Activated CD8-positive, alpha-beta T cell treated with anti-CD3 and anti-CD28 coated beads, Interleukin-2, amount 10 ng/mL, durations not matched to agents 7 days and 5 days (primary cell): ENCODE results near the gene AMACR. TPM values are rescaled to one million over a fixed set of nuclear protein-coding genes. Genes with fewer than 3 reads are reported as not detected.

ENCODE experiments used
- ATAC-seq: fragments of 150-1000 bp; cut with Tn5 transposase; one replicate; pipeline ENCODE4 v1.10.0; 2021; ENCODE audit warnings: moderate library complexity
- CTCF ChIA-PET: fragments of 350-600 bp; sonication (Branson Sonifier 250); formaldehyde crosslinking; loops from one replicate; lab custom pipeline; 2021; ENCODE audit warnings: antibody characterized with exemption; lab: Charles Lee
- POLR2A ChIA-PET: fragments of 350-600 bp; sonication (Branson Sonifier 250); formaldehyde crosslinking; loops from one replicate; lab custom pipeline; 2021; ENCODE audit warnings: antibody characterized with exemption; lab: Charles Lee
- DNase-seq: peaks from one replicate; pipeline ENCODE4 v3.0.0-alpha.2; 2020
- H3K27ac Mint-ChIP-seq: one replicate; pipeline ENCODE4 v1.8.0; 2021; ENCODE audit warnings: mild to moderate bottlenecking, mixed read lengths
- H3K27me3 Mint-ChIP-seq: one replicate; pipeline ENCODE4 v1.8.0; 2021; ENCODE audit warnings: low read depth, mixed read lengths
- H3K36me3 Mint-ChIP-seq: one replicate; pipeline ENCODE4 v1.8.0; 2021; ENCODE audit warnings: low read depth, mixed read lengths
- H3K4me1 Mint-ChIP-seq: one replicate; pipeline ENCODE4 v1.8.0; 2021; ENCODE audit warnings: low read depth, mixed read lengths
- H3K4me3 Mint-ChIP-seq: one replicate; pipeline ENCODE4 v1.8.0; 2021; ENCODE audit warnings: mild to moderate bottlenecking, mixed read lengths
- H3K9me3 Mint-ChIP-seq: one replicate; pipeline ENCODE4 v1.8.0; 2022; ENCODE audit warnings: mixed read lengths; ENCODE audit not compliant: insufficient read depth
- total RNA-seq, 2 experiments: library from RNA; stranded (reverse); gene quantifications; one replicate each; pipeline ENCODE4 v1.2.3, GENCODE V29; 2021

The AMACR gene
- 1 to 10 TPM; 6.5 to 6.9 TPM for total RNA-seq

GRCh38 chr5:34007621-34008600 is at the start of gene AMACR:
Gene AMACR, minus strand, starts transcription at chr5:34008050. Its CDS starts 31 bp downstream, at chr5:34008019.
- DNase-seq (peak; percentile 88), ATAC-seq (peak; percentile 91)
- H3K36me3 Mint-ChIP-seq, result peaks cover 11% of the 10 kb centered on the region
- peaks cover 2% of the 10 kb centered on the region for H3K27me3 Mint-ChIP-seq
- ChIA-PET CTCF (interaction anchor here (1.1 to 1.8 kb wide), 4 partner anchors 9 to 37 kb away, joined by 3 to 5 read pairs (median 5); no protein-coding TSS in a partner anchor), POLR2A (interaction anchor here (0.7 to 1.5 kb wide), 5 partner anchors 9 to 1758 kb away, joined by 3 to 14 read pairs (median 3); no protein-coding TSS in a partner anchor)
- H3K9me3 Mint-ChIP-seq, result no peaks in the 10 kb centered on the region
- H3K4me1 Mint-ChIP-seq, result peaks cover 32% of the 10 kb centered on the region
- H3K4me3 Mint-ChIP-seq, result peak within 1 kb of the TSS; percentile 79
- H3K27ac Mint-ChIP-seq, result peak within 1 kb of the TSS; percentile 90

- no peaks in the 10 kb centered on the region for H3K27me3 Mint-ChIP-seq
- POLR2A ChIA-PET, result no interaction called here
- H3K4me1 Mint-ChIP-seq, result no peaks in the 10 kb centered on the region
- H3K36me3 Mint-ChIP-seq, result peaks cover 7% of the 10 kb centered on the region
- H3K9me3 Mint-ChIP-seq, result no peaks in the 10 kb centered on the region
- no peak overlapping the region for H3K4me3 Mint-ChIP-seq
- CTCF ChIA-PET, result no interaction called here
- ATAC-seq (no peak), DNase-seq (no peak)
- no peak overlapping the region for H3K27ac Mint-ChIP-seq
Measured at GRCh38 chr5:34057569-34057968, 49.7 kb upstream of the AMACR start.

GRCh38 chr5:34057118-34057517 is 49.3 kb upstream of the AMACR start:
- Mint-ChIP-seq H3K36me3 (peaks cover 5% of the 10 kb centered on the region), H3K9me3 (no peaks in the 10 kb centered on the region), H3K27ac (no peak overlapping the region), H3K4me1 (no peaks in the 10 kb centered on the region), H3K4me3 (no peak overlapping the region), H3K27me3 (no peaks in the 10 kb centered on the region)
- ChIA-PET CTCF (no interaction called here), POLR2A (no interaction called here)
- ATAC-seq (no peak), DNase-seq (no peak)

GRCh38 chr5:34055667-34056066 is 47.8 kb upstream of the AMACR start:
- ChIA-PET POLR2A (no interaction called here), CTCF (no interaction called here)
- Mint-ChIP-seq H3K9me3 (no peaks in the 10 kb centered on the region), H3K4me3 (no peak overlapping the region), H3K36me3 (no peaks in the 10 kb centered on the region), H3K27me3 (no peaks in the 10 kb centered on the region), H3K4me1 (no peaks in the 10 kb centered on the region), H3K27ac (no peak overlapping the region)
- ATAC-seq (no peak), DNase-seq (no peak)

GRCh38 chr5:34054400-34054729 is 46.5 kb upstream of the AMACR start:
- DNase-seq (no peak), ATAC-seq (no peak)
- Mint-ChIP-seq H3K4me1 (no peaks in the 10 kb centered on the region), H3K9me3 (no peaks in the 10 kb centered on the region), H3K27me3 (no peaks in the 10 kb centered on the region), H3K4me3 (no peak overlapping the region), H3K27ac (no peak overlapping the region), H3K36me3 (no peaks in the 10 kb centered on the region)
- ChIA-PET CTCF (no interaction called here), POLR2A (no interaction called here)

- no peaks in the 10 kb centered on the region for H3K27me3 Mint-ChIP-seq
- no peaks in the 10 kb centered on the region for H3K9me3 Mint-ChIP-seq
- no peaks in the 10 kb centered on the region for H3K36me3 Mint-ChIP-seq
- ChIA-PET CTCF (no interaction called here), POLR2A (no interaction called here)
- no peak overlapping the region for H3K4me3 Mint-ChIP-seq
- H3K4me1 Mint-ChIP-seq, result no peaks in the 10 kb centered on the region
- ATAC-seq (no peak), DNase-seq (no peak)
- H3K27ac Mint-ChIP-seq, result no peak overlapping the region
Measured at GRCh38 chr5:34053571-34054399, 45.9 kb upstream of the AMACR start.

GRCh38 chr5:34053133-34053532 is 45.3 kb upstream of the AMACR start:
- Mint-ChIP-seq H3K4me1 (no peaks in the 10 kb centered on the region), H3K27me3 (no peaks in the 10 kb centered on the region), H3K27ac (no peak overlapping the region), H3K4me3 (no peak overlapping the region), H3K36me3 (no peaks in the 10 kb centered on the region), H3K9me3 (no peaks in the 10 kb centered on the region)
- ATAC-seq (no peak), DNase-seq (no peak)
- ChIA-PET CTCF (no interaction called here), POLR2A (no interaction called here)

- CTCF ChIA-PET, result no interaction called here
- ATAC-seq, result no peak
- no peaks in the 10 kb centered on the region for H3K36me3 Mint-ChIP-seq
Measured at GRCh38 chr5:34051374-34051980, 43.6 kb upstream of the AMACR start.

GRCh38 chr5:34047774-34048572 is 40.1 kb upstream of the AMACR start:
- ATAC-seq (no peak), DNase-seq (no peak)
- Mint-ChIP-seq H3K27ac (no peak overlapping the region), H3K4me1 (no peaks in the 10 kb centered on the region), H3K27me3 (no peaks in the 10 kb centered on the region), H3K36me3 (no peaks in the 10 kb centered on the region), H3K4me3 (no peak overlapping the region), H3K9me3 (no peaks in the 10 kb centered on the region)
- ChIA-PET CTCF (interaction anchor here (1.7 kb wide), 1 partner anchor 8 kb away, joined by 4 read pairs; no protein-coding TSS in a partner anchor), POLR2A (interaction anchor here (0.5 kb wide), 1 partner anchor 15 kb away, joined by 3 read pairs; no protein-coding TSS in a partner anchor)

More at GRCh38 chr5:34051374-34051980, 43.6 kb upstream of the AMACR start:
- H3K4me3 Mint-ChIP-seq, result no peak overlapping the region
- H3K4me1 Mint-ChIP-seq, result no peaks in the 10 kb centered on the region
- POLR2A ChIA-PET, result no interaction called here
- no peaks in the 10 kb centered on the region for H3K9me3 Mint-ChIP-seq
- no peaks in the 10 kb centered on the region for H3K27me3 Mint-ChIP-seq
- H3K27ac Mint-ChIP-seq, result no peak overlapping the region
- DNase-seq, result no peak

GRCh38 chr5:34047143-34047542 is 39.3 kb upstream of the AMACR start:
- Mint-ChIP-seq H3K36me3 (no peaks in the 10 kb centered on the region), H3K27me3 (no peaks in the 10 kb centered on the region), H3K9me3 (no peaks in the 10 kb centered on the region), H3K27ac (no peak overlapping the region), H3K4me3 (no peak overlapping the region), H3K4me1 (no peaks in the 10 kb centered on the region)
- ATAC-seq (no peak), DNase-seq (no peak)
- POLR2A ChIA-PET, result no interaction called here
- CTCF ChIA-PET, result no interaction called here

GRCh38 chr5:34045996-34046395 is 38.1 kb upstream of the AMACR start:
- ChIA-PET CTCF (interaction anchor here (1.0 kb wide), 1 partner anchor 48 kb away, joined by 3 read pairs; no protein-coding TSS in a partner anchor), POLR2A (no interaction called here)
- ATAC-seq (no peak), DNase-seq (no peak)
- Mint-ChIP-seq H3K9me3 (no peaks in the 10 kb centered on the region), H3K27me3 (no peaks in the 10 kb centered on the region), H3K36me3 (no peaks in the 10 kb centered on the region), H3K27ac (no peak overlapping the region), H3K4me1 (no peaks in the 10 kb centered on the region), H3K4me3 (no peak overlapping the region)
